Esophagus muscularis mucosa (tissue), 3 donors: Measurements from ENCODE around the gene ZFP36L1.

Experiments used
- POLR2AphosphoS5 ChIP-seq, 2 donors: sonication (generic); formaldehyde crosslinking; IDR thresholded peaks; one replicate each; pipeline ENCODE4 v1.6.1; 2017; ENCODE audit warnings: antibody characterized with exemption in 2 of 2
- TF ChIP-seq, protein P1 (sequence below), 3 experiments: fragments of 200-600 bp in 2 of 3; fragments of 450-650 bp in 1 of 3; sonication (generic) in 2 of 3; IDR thresholded peaks; one replicate each; pipeline ENCODE4 v1.5.1; 2017 to 2019; ENCODE audit warnings: antibody characterized with exemption in 3 of 3, mild to moderate bottlenecking in 2 of 3, moderate library complexity in 1 of 3

GRCh38 chr14:68817506-68818212 is 24.8 kb upstream of the ZFP36L1 start:
- TF ChIP-seq, protein P1, sequence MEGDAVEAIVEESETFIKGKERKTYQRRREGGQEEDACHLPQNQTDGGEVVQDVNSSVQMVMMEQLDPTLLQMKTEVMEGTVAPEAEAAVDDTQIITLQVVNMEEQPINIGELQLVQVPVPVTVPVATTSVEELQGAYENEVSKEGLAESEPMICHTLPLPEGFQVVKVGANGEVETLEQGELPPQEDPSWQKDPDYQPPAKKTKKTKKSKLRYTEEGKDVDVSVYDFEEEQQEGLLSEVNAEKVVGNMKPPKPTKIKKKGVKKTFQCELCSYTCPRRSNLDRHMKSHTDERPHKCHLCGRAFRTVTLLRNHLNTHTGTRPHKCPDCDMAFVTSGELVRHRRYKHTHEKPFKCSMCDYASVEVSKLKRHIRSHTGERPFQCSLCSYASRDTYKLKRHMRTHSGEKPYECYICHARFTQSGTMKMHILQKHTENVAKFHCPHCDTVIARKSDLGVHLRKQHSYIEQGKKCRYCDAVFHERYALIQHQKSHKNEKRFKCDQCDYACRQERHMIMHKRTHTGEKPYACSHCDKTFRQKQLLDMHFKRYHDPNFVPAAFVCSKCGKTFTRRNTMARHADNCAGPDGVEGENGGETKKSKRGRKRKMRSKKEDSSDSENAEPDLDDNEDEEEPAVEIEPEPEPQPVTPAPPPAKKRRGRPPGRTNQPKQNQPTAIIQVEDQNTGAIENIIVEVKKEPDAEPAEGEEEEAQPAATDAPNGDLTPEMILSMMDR (IDR thresholded peaks at IDR 0.05): no peak
- no peak for TF ChIP-seq POLR2AphosphoS5 (IDR thresholded peaks at IDR 0.05)
